ENCODE measurements around the gene CDK5RAP1.

CDK5RAP1 gene

DNA sequence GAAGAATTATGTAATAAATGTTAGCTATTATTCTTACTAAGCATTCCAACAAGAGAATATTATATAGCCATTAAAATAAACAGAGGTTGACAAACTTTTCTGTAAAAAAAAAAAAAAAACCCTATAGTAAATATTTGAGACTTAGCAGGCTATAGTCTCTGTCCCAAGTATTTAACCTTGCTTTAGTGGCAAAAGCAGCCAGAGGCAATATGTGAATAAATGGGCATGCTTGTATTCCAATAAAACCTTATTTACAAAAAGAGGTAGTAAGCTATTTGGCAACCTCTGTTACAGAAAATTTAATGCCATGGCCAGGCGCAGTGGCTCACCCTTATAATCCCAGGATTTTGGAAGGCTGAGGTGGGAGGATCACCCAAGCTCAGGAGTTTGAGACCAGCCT is 14.6 kb downstream of the CDK5RAP1 start:
- no peak for DNase-seq (ENCODE audit: low read depth)

- no peak for DNase-seq (ENCODE audit: low read depth)
Observed at GRCh38 chr20:33377366-33377765, 24.0 kb downstream of the CDK5RAP1 start.

GRCh38 chr20:33373735-33374605 is 27.3 kb downstream of the CDK5RAP1 start:
- DNase-seq (ENCODE audit: low read depth) = peak; percentile 26

- DNase-seq (ENCODE audit: low read depth) = no peak
Observed at GRCh38 chr20:33372993-33373441, 28.3 kb downstream of the CDK5RAP1 start.

DNA sequence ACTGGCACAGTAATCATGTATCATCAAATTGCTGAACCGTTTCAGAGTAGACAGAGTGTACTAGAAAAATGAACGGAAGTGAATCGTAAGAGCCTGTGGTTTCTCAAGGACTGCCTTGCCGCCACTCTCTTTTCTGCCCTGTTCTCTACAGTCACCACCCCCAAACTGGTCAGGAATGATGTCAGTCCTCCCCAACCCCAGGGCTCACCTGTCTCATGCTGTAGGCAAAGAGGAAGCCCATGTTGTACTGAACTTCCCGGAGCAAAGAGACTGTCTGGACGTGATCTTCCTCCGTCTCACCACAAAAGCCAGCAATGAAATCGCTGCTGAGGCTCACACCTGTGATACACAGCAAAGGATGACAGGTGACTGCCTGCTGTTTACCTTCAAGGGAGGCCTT is 31.0 kb downstream of the CDK5RAP1 start:
- DNase-seq (ENCODE audit: low read depth) = no peak

- no peak for DNase-seq (ENCODE audit: low read depth)
Observed at GRCh38 chr20:33362898-33363297, 38.4 kb downstream of the CDK5RAP1 start.

- DNase-seq (ENCODE audit: low read depth) = no peak
Observed at GRCh38 chr20:33359399-33360261, 41.7 kb downstream of the CDK5RAP1 start.

- no peak for DNase-seq (ENCODE audit: low read depth)
Observed at GRCh38 chr20:33353013-33353402, 48.3 kb downstream of the CDK5RAP1 start.

DNA sequence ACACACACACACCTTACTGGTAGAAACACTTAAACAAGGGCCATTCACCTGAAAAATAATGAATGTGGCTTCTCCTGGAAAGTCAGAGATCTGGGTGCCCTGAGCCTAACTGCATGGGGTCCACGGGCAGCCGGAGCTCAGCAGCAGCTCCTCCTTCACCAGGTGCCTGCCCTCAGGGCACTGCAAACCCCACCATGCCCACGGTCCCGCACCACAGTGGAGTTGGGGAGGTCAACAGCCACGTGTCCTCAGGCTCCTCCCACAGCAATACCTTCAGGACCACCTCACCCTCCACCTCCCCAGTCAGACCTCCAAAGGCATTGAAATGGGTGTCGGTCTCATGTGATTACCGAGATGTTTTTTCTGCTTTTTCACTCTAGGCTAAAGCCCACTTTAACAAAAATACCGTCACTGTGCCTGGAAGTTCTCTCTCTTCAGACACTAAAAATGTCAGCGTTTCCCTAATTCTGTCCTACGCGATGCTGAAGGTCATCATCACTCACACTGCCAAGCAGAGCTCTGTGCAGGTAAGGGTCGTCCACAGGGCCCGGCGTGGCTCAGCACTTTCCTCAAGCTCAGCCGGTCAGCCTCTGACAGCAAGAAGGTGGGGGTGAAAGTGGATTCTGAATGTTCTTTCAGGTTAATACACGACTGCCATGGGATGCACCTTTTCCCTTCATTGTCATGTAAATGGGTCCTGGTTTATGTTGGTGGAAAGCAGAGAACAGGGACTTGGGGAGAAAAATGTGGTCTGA is 48.9 kb downstream of the CDK5RAP1 start:
- no peak for DNase-seq (ENCODE audit: low read depth)

DNA sequence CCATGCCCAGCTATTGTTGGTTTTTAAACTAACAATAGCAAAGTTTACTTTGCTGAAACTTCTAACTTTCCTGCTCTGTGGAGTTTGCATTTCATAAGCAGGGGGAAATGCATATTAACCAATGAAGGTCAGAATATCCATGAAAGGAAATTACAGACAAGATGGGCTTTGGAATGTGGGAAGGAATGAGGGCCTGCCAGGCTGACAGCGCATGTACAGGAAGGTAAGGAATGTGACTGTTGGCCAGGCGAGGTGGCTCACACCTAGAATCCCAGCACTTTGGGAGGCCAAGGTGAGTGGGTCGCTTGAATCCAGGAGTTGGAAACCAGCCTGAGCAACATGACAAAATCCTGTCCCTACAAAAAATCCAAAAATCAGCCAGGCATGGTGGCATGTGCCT is 49.6 kb downstream of the CDK5RAP1 start:
- no peak for DNase-seq (ENCODE audit: low read depth)

DNA sequence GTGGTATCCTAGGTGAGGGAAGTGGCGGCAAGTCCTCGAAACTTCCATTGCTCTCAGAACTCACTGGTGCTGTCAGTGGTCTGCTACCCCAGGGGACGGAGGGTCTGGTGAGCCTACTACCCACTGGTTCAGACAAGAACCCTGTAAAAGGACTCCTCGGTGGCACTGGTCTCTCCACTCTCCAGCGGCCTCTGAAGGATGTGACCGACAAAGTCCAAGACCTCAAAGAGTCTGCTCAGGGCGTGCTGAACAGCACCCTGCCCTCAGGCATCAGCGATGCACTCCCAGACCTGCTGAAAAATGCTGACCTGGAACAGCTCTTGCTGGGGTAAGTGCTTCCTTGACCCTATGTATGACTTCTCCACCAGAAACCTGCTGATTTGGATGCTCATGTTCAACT is 51.8 kb downstream of the CDK5RAP1 start:
- no peak for DNase-seq (ENCODE audit: low read depth)

DNA sequence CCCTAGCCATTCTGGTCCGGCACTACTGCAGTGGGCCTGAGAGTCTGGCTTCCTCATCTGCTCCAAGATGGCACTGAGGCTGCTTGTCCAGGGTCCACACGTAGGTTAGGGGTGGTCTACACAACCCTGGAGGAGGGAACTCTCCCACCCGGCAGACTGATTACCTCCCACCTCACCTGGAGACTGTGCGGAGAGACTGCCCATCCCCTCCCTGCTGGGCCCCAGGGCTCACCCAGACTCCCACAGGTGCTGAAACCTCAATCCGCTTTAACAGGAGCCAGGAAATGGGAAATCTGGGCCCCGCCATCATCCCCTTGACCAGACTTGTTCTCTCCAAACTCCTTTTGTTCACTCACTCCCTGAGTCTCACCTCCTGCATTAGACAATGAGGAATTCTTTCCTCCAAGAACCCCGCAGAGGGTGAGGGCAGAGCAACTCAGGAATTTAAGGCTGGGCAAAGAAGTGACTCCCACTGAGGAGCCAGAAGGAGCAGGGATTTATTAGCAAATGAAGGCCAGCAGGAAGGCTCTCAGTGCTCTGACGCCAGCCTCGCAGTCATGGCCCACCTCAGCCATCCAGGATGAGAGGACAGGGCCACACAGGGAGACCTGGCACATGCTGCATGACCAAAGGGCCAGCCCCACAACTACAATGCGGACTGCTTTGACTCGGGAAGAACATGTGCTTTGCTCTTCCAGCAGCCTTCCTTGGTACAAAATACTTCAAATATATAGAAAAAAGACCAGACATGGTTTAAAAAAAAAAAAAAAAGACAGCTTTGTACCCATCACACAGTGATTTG is 53.0 kb downstream of the CDK5RAP1 start:
- DNase-seq (ENCODE audit: low read depth) = no peak

DNA sequence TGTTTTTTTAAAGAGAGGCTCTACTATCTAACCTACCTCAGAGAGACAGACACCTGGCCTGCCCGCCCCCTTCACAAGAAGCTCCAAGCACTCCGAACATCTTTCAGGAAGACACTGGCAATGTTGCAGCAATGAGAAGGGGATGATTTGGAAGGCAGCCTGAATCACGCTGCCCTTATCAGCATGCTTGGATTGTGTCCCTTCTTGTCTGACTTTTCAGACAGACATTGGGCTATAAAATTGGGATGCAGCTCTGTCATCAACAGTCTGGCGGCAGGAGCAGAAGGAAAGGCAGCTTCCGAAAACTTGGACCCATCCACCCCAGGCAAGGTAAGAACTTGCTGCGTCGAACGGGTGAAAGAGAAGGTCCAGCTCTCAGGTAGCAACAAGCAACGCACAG is 56.0 kb downstream of the CDK5RAP1 start:
- DNase-seq (ENCODE audit: low read depth) = no peak

DNA sequence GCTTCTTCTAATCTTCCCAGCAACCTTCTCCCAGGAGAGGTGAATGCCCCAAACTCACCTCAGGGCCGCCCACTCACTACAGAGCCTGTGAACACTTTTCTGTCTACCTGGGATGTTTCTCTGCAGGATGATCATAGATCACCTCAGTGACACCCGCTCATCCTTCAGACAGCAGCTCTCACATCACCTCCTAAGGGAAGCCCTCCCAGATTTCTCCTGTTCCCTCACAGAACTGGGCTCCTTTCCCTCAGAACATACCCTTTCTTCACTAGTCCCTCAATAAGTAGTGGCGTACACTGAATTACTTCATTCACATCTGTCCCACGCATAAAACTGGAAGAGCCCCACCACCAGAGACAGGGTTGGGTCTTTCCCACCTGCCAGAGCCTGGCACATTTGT is 57.8 kb downstream of the CDK5RAP1 start:
- no peak for DNase-seq (ENCODE audit: low read depth)

GRCh38 chr20:33339515-33340058 is 61.7 kb downstream of the CDK5RAP1 start:
- DNase-seq (ENCODE audit: low read depth) = no peak

DNA sequence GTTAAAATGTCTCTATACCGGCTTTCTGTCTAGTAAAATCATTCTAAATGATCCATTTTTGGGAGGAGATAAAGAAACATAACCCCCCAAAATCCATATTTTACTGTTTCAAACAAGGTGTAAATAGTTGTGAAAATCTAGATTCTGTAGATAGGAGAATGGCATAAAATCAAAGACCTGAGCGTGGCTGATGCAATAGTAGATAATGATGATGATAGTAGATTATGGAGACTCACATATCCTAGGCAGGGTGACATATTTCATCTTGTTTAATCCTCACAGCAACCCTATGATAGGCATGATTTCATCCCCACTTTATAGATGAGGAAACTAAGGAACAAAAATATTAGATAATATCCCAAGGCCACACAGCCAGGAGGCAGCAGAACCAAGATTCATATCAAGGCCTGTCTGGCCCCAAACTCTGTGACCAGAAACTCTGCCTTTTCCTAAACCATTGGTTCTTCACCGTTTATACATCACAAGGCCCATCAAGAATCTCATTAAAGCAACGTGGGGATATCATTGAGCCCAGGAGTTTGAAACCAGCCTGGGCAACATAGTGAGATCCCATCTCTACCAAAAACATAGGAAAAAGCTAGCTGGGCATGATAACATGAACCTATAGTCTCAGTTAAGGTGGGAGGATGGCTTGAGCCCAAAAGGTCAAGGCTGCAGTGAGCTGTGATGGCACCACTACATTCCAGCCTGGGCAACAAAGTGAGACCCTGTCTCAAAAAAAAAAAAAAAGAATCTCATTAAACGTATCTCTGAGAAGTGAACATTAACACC is 62.7 kb downstream of the CDK5RAP1 start:
- DNase-seq (ENCODE audit: low read depth) = no peak

DNA sequence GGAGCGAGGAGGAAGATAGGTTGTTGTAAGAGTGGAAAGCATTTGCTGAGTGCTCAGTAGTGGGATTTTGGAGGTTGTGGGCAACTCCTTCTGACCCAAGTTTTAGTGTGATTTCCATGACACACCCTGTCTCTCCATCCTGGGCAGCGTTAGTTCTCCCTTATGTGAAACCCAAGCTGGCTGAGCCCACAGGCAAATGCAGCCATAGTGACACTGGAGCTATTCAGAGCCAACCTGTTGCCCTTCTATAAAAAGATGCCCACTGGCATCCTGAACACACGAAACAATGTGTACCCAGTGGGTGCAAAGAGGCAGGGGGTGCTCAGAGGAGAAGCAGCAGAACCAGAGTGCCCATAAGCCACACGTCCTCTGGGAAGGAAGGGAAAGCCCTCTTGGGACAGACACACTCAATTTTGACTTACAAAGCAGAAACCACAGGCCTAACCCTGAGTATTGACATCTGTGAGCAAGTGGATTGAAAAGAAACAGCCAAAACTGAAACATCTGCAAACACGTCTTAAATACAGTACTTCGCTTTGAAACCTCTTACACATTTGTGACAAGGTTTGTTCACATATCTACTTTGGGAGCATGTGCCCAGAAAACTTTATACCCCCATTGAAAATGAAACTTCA is 63.7 kb downstream of the CDK5RAP1 start:
- DNase-seq (ENCODE audit: low read depth) = no peak

- no peak for DNase-seq (ENCODE audit: low read depth)
Observed at GRCh38 chr20:33337119-33337518, 64.2 kb downstream of the CDK5RAP1 start.

- DNase-seq (ENCODE audit: low read depth) = no peak
Observed at GRCh38 chr20:33336375-33336774, 64.9 kb downstream of the CDK5RAP1 start.

DNA sequence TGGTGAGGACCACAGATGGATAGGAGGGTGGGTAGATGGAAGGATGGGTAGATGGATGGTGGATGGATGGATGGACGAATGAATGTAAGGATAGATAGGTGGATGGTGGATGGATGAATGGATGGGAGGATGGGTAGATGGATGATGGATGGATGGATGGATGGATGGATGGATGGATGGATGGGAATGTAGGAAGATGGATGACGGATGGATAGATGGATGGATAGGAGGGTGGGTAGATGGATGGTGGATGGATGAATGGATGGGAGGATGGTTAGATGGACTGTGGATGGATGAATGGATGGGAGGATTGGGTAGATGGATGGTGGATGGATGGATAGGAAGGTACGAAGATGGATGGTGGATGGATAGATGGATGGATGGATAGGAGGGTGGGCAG is 67.2 kb downstream of the CDK5RAP1 start:
- DNase-seq (ENCODE audit: low read depth) = no peak

Measured in non-pigmented ciliary epithelial cell (primary cell).